Right ventricle myocardium inferior (tissue), 1 donor: Measurements from ENCODE around the gene ACSM2A. TPM values are rescaled to one million over a fixed set of nuclear protein-coding genes. Genes with fewer than 3 reads are reported as not detected.
"Not testable (repeated sequence)": the region's sequence is repeated elsewhere in the genome, so short reads cannot be mapped to it uniquely, and the experiment has no call there.

Experiments
- ATAC-seq: fragments of 200-7000 bp; cut with Tn5 transposase; one replicate; pipeline ENCODE4 v1.9.1; 2020; ENCODE audit warnings: mild to moderate bottlenecking, moderate library complexity
- DNase-seq: peaks from one replicate; pipeline ENCODE4 v3.0.0; 2021; ENCODE audit errors: missing footprints
- intact Hi-C: fragments of 100-400 bp; cut with DNase I; formaldehyde crosslinking; loops from one replicate; pipeline ENCODE4 v1.11.0; 2022
- total RNA-seq: library from RNA; stranded (reverse); fragmentation: NEBNext Ultra II Directional; extraction: Animal tissue kit (Norgen Biotek cat#: 25700); gene quantifications from one replicate; pipeline ENCODE4 v1.2.1, GENCODE V29; 2021
- donor health status: DM: no; HTN: yes; CAD: no; lungs with severe emphysema.

Gene ACSM2A
- total RNA-seq, 1 donor from 2014 or later = not detected

GRCh38 chr16:20520103-20520502 is 68.8 kb downstream of the ACSM2A start:
- intact Hi-C loops = no loop called here
- no peak for ATAC-seq
- no peak for DNase-seq

GRCh38 chr16:20531795-20532194 is 80.5 kb downstream of the ACSM2A start:
- DNase-seq, ATAC-seq, intact Hi-C loops: not testable (repeated sequence)

- intact Hi-C loops, DNase-seq, ATAC-seq: not testable (repeated sequence)
Measured at GRCh38 chr16:20532284-20532792, 81.0 kb downstream of the ACSM2A start.

GRCh38 chr16:20536669-20537068 is 85.3 kb downstream of the ACSM2A start:
- DNase-seq, intact Hi-C loops, ATAC-seq: not testable (repeated sequence)

Other genes with a start within 250 kb of the ACSM2A start
- gene GP2, start 124.0 kb upstream of the ACSM2A start, total RNA-seq = not detected
- not detected for gene UMOD, start 98.8 kb upstream of the ACSM2A start, total RNA-seq
- not detected for gene PDILT, start 46.8 kb upstream of the ACSM2A start, total RNA-seq
- 1.5 TPM for gene ACSM5, start 42.0 kb upstream of the ACSM2A start, total RNA-seq
- gene ACSM2B, start 124.8 kb downstream of the ACSM2A start, total RNA-seq = not detected
- 0.27 TPM for gene ACSM1, start 246.2 kb downstream of the ACSM2A start, total RNA-seq